ENCODE measurements around the gene FAM53B.

GRCh38 chr10:124598773-124599587, 145.2 kb downstream of the FAM53B start:
- TF ChIP-seq CTCF (IDR thresholded peaks at IDR 0.05), result no peak
- TF ChIP-seq POLR2AphosphoS5 (IDR thresholded peaks at IDR 0.05), result no peak
- TF ChIP-seq POLR2A (IDR thresholded peaks at IDR 0.05), result no peak
